Right kidney (tissue), 1 donor: ENCODE measurements around the gene FAM131B.

Source experiments
- DNase-seq: peaks from one replicate; pipeline ENCODE4 v3.0.0-alpha.2; 2016

Gene FAM131B

GRCh38 chr7:143322760-143323633 is 39.5 kb downstream of the FAM131B start:
- peak; percentile 28 for DNase-seq

- no peak for DNase-seq
Observed at GRCh38 chr7:143321734-143322133, 40.8 kb downstream of the FAM131B start.

DNA sequence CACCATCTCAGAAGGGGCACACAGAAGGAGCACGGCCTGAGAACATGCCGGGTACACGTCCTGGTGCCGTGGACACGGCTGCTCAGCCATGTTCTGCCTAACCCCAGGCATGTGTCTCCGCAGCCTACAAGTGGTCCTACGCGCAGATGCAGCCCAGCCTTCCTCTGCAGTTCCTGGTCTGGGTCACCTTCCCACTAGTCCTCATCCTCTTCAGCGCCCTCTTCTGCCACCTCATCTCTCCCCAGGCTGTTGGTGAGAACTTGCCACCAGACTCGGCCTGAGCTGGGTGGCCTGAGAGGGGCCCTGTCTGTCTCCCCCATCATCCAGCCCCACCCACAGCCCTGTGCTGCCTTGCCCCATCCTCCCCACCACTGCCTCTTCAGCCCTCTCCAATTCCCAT is 41.3 kb downstream of the FAM131B start:
- no peak for DNase-seq

GRCh38 chr7:143320620-143321019 is 41.9 kb downstream of the FAM131B start:
- no peak for DNase-seq

GRCh38 chr7:143318661-143319060 is 43.9 kb downstream of the FAM131B start:
- no peak for DNase-seq

- no peak for DNase-seq
Observed at GRCh38 chr7:143316492-143316891, 46.0 kb downstream of the FAM131B start.

DNA sequence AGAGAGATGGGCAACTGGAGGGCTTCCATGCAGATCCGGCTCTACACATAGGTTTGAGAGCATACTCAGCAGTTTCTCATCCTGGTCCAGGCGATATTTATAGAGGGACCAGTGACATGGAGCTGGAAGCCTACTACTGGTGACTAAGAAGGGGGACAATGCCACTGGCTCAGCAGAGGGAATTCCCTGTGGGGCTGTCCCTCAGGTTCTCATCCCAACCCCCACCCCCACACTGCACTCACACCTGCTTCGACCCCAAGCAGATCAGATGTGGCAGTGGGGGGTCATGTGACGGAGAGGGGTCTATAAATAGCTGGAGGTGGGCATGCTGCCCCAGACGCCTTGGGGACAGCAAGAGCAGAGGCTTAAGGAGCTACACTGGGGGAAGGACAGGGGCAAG is 46.7 kb downstream of the FAM131B start, which contains the start of gene CLCN1:
Gene CLCN1 (plus strand): TSS at position 336 of the 400 bp plus-strand sequence. CDS start 102 bp downstream, outside the sequence.
- no peak for DNase-seq

- DNase-seq = no peak
Observed at GRCh38 chr7:143314127-143314526, 48.4 kb downstream of the FAM131B start.

DNA sequence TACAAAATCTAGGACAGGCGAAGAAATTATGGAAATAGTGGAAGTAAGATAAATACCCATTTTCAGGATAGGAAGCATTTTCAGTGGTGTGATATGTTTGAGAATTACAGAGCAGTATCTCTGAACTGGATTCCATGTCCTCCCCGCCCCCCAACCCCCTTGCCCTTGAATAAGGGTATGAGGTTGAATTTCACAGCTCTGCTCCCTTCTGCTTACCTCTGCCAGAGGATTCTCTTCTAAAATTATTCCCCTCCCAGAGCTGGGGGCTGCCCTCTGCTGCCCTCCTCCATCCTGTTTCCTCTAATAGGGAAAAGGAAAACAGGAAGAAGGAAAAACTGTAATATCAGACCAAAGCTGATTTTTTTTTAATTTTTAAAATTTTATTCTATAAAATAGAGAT is 53.9 kb downstream of the FAM131B start:
- DNase-seq = no peak

- no peak for DNase-seq
Observed at GRCh38 chr7:143305423-143306070, 57.0 kb downstream of the FAM131B start.

GRCh38 chr7:143304938-143305337 is 57.6 kb downstream of the FAM131B start:
- no peak for DNase-seq

DNA sequence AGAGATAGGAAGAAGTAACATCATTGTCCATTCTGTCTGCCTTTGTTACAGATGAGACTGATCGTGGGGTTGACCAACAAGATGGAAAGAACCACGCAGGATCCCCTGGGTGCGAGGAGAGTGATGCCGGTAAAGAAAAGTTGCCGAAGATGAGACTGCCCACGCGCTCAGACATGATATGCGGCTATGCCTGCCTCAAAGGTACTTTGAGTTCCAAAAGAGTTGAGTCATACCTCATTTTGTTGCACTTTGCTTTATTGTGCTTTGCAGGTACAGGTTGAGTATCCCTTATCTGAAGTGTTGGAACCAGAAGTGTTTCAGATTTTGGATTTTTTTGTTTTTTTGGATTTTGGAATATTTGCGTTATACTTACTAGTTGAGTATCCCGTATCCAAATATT is 58.8 kb downstream of the FAM131B start:
- no peak for DNase-seq
